B cell (primary cell): ENCODE results near the gene CHST11.

Source experiments
- CTCF ChIP-seq: fragments of 200-600 bp; IDR thresholded peaks from one replicate; pipeline ENCODE4 v1.8.0; 2022; ENCODE audit warnings: antibody characterized with exemption, mild to moderate bottlenecking
- EZH2 ChIP-seq: IDR thresholded peaks from 2 replicates; pipeline ENCODE4 v1.6.1; 2012; ENCODE audit warnings: borderline replicate concordance, low read depth, mild to moderate bottlenecking, moderate library complexity, low read length; ENCODE audit not compliant: insufficient read depth, poor library complexity, severe bottlenecking

GRCh38 chr12:104792570-104792969 lies 335.8 kb downstream of the CHST11 start:
- TF ChIP-seq CTCF (no peak), EZH2 (no peak)
